H1 (cell line): ENCODE measurements around the gene GRID1. TPM values are rescaled to one million over a fixed set of nuclear protein-coding genes. Genes with fewer than 3 reads are reported as not detected.

Experiments used
- EGR1 ChIP-seq: IDR thresholded peaks from 2 replicates; pipeline ENCODE4 v1.6.1; 2011; ENCODE audit warnings: low read depth, low read length, borderline replicate concordance
- EZH2 ChIP-seq: fragments of 200-600 bp; sonication (generic); IDR thresholded peaks from 2 replicates; pipeline ENCODE4 v1.7.1; 2012; ENCODE audit warnings: low read depth, mild to moderate bottlenecking, moderate library complexity, low read length, inconsistent platforms; ENCODE audit not compliant: severe bottlenecking
- HDAC2 ChIP-seq, 2 experiments: fragments of 300-600 bp in 1 of 2; sonication (generic) in 1 of 2; IDR thresholded peaks; 2 replicates each; pipeline ENCODE4 v1.6.1; 2011 to 2012; ENCODE audit warnings: low read depth in 2 of 2, low read length in 2 of 2, mild to moderate bottlenecking in 2 of 2, moderate library complexity in 2 of 2, borderline replicate concordance in 1 of 2, inconsistent platforms in 1 of 2
- KDM1A ChIP-seq: fragments of 200-600, 300-600 bp; sonication (generic); IDR thresholded peaks from 2 replicates; pipeline ENCODE4 v1.7.1; 2016; ENCODE audit warnings: mild to moderate bottlenecking, low read length, borderline replicate concordance
- NANOG ChIP-seq: IDR thresholded peaks from 2 replicates; pipeline ENCODE4 v1.6.1; 2011; ENCODE audit warnings: low read length, low read depth, mild to moderate bottlenecking, inconsistent platforms; ENCODE audit not compliant: insufficient read depth, poor library complexity, severe bottlenecking
- RFX5 ChIP-seq: IDR thresholded peaks from 2 replicates; pipeline ENCODE4 v1.6.1; 2011; ENCODE audit warnings: low read depth, low read length, improper control_type of control experiment, borderline replicate concordance
- SIRT6 ChIP-seq: IDR thresholded peaks from one replicate; pipeline ENCODE4 v1.7.1; 2012; ENCODE audit warnings: low read length, inconsistent platforms
- SP1 ChIP-seq: IDR thresholded peaks from 2 replicates; pipeline ENCODE4 v1.6.1; 2011; ENCODE audit warnings: low read depth, low read length
- TEAD4 ChIP-seq: IDR thresholded peaks from 2 replicates; pipeline ENCODE4 v1.6.1; 2012; ENCODE audit warnings: low read depth, low read length, inconsistent platforms, mixed read lengths
- polyA plus RNA-seq, 7 experiments: library from polyadenylated mRNA; depleted of rRNA in 3 of 7; stranded (reverse) in 5 of 7; unstranded in 2 of 7; fragments of >200 nt in 5 of 7; fragments of 200-250 nt in 2 of 7; gene quantifications; 1 replicate in 5 of 7; 2 replicates in 1 of 7; 4 replicates in 1 of 7; pipeline versions ENCODE4 v1.2.1 to v1.2.3, GENCODE V29; 2011 to 2013; ENCODE audit warnings: missing spikeins in 2 of 7, mixed read lengths in 2 of 7
- total RNA-seq: library from RNA; stranded (reverse); fragmentation: NEBNext Ultra II Directional; extraction: Animal tissue kit (Norgen Biotek cat#: 25700); gene quantifications from 2 replicates; pipeline ENCODE4 v1.2.1, GENCODE V29; 2021
- TF ChIP-seq, protein P1 (sequence below): IDR thresholded peaks from 2 replicates; pipeline ENCODE4 v1.6.1; 2011; ENCODE audit warnings: low read length, improper control_type of control experiment
- TF ChIP-seq, protein P2 (sequence below): IDR thresholded peaks from 2 replicates; pipeline ENCODE4 v1.6.1; 2012; ENCODE audit warnings: low read length, inconsistent platforms

Gene GRID1
- total and polyA plus RNA-seq, 2 of the 8 experiments (the other 6 are each of a cell fraction or from before 2014, with no cell fraction given), result 0.22 to 0.30 TPM

DNA sequence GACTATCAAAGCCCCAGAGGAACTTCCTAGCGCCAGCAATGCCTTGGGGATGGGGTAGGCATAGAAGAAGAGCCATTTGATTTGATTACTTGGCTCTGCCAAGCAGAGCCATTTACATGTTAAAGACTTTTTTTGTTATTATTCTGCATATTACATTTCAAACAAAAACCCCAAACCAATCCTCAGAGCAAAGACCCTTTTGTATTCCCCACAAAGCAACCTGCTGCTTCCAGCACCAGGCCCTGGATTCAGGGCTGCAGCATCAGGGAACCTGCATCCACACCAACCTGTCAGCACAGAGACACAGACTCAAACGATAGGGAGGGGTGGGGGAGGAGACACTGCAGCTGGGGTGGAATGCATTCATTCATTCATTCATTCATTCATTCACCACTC, 73.2 kb downstream of the GRID1 start (continued):
- TF ChIP-seq, protein P1, sequence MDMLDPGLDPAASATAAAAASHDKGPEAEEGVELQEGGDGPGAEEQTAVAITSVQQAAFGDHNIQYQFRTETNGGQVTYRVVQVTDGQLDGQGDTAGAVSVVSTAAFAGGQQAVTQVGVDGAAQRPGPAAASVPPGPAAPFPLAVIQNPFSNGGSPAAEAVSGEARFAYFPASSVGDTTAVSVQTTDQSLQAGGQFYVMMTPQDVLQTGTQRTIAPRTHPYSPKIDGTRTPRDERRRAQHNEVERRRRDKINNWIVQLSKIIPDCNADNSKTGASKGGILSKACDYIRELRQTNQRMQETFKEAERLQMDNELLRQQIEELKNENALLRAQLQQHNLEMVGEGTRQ, result no peak
- TF ChIP-seq SIRT6 (no peak), RFX5 (no peak), KDM1A (no peak; the same call in 1 of the 2 replicates), HDAC2 (IDR thresholded peaks at IDR 0.05; ENCODE audit: borderline replicate concordance in 1 of 2, low read depth in 2 of 2, low read length in 2 of 2) (peak in 1 of 2 experiments; percentile 76; a peak in 1 of 4 replicates), NANOG (peak; percentile 70), EZH2 (no peak), EGR1 (no peak), SP1 (peak; percentile 67; the same call in 1 of the 2 replicates), TEAD4 (peak; percentile 78; the same call in 1 of the 2 replicates)
- TF ChIP-seq, protein P2, sequence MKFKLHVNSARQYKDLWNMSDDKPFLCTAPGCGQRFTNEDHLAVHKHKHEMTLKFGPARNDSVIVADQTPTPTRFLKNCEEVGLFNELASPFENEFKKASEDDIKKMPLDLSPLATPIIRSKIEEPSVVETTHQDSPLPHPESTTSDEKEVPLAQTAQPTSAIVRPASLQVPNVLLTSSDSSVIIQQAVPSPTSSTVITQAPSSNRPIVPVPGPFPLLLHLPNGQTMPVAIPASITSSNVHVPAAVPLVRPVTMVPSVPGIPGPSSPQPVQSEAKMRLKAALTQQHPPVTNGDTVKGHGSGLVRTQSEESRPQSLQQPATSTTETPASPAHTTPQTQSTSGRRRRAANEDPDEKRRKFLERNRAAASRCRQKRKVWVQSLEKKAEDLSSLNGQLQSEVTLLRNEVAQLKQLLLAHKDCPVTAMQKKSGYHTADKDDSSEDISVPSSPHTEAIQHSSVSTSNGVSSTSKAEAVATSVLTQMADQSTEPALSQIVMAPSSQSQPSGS, result 0 out of 2 replicates have a peak, but pooled peaks have one; percentile 36
